Left renal pelvis (tissue), 4 donors: Measurements from ENCODE around the gene PLD4. TPM values are rescaled to one million over a fixed set of nuclear protein-coding genes. Genes with fewer than 3 reads are reported as not detected.
"Not testable (repeated sequence)": the region's sequence is repeated elsewhere in the genome, so short reads cannot be mapped to it uniquely, and the experiment has no call there.

Experiments
- DNase-seq, 4 donors: peaks; one replicate each; pipeline ENCODE4 v3.0.0-alpha.2; 2013; ENCODE audit warnings: low read depth in 4 of 4, low spot score in 3 of 4
- polyA plus RNA-seq, 4 donors: library from polyadenylated mRNA; unstranded; fragments of 120-200 nt; gene quantifications; one replicate each; pipeline ENCODE4 v1.2.1, GENCODE V29; 2013; ENCODE audit not compliant: insufficient read length in 4 of 4

PLD4 gene, protein sequence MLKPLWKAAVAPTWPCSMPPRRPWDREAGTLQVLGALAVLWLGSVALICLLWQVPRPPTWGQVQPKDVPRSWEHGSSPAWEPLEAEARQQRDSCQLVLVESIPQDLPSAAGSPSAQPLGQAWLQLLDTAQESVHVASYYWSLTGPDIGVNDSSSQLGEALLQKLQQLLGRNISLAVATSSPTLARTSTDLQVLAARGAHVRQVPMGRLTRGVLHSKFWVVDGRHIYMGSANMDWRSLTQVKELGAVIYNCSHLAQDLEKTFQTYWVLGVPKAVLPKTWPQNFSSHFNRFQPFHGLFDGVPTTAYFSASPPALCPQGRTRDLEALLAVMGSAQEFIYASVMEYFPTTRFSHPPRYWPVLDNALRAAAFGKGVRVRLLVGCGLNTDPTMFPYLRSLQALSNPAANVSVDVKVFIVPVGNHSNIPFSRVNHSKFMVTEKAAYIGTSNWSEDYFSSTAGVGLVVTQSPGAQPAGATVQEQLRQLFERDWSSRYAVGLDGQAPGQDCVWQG
- polyA plus RNA-seq = 1 to 10 TPM; 2.2 to 8.0 (median 3.4) TPM

DNA sequence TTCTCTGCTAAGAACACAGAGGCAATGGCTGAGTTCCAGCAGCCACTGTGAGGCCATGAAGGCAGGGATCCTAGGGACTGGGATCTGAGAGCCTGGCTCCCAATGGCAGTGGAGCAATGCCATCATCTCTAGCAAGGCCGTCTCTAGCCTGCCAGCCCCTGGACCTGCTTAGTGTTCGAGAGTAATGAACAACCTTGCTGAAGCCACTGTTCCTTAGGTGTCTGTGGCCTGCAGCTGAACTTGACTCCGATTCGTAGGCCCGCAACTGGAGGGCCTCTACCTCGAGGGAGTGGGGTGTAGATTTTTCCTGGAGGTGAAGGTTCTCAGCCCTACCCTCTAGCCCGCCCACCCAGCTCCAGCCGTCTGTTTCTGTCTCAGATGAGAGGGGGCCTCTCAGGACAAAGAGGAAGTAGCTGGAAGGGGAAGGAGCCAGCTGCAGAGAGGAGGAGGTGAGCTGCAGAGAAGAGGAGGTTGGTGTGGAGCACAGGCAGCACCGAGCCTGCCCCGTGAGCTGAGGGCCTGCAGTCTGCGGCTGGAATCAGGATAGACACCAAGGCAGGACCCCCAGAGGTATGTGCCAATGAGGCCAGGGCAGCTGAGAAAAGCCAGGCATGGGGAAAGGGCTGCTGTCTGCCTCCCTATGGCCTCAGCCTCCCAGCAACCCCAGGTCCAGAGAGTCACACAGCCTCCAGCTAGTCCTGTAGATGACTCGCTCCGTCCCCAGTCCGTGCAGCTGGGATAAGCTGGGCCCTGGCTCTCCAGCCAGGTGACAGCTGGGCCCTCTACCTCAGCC lies at the start of gene PLD4:
Gene PLD4 (plus strand): TSS at position 459 of the 793 bp plus-strand sequence. CDS start 2,262 bp downstream, outside the sequence.
- no peak for DNase-seq

DNA sequence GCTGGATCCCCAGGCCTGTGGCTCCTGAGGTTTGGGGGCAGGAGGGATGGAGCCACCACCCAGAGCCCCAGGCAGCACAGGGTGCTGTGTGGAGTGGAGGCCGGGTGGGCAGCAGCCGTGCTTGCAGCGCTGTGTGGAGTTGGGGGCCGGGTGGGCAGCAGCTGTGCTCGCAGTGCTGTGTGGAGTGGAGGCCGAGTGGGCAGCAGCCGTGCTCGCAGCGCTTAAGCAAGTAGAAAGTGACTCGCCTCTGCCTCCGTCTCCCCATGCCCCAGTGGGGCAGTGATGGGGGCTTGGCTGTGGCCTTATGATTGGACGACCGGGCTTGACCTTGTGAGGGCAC lies 49.3 kb upstream of the PLD4 start:
- DNase-seq = no peak

DNA sequence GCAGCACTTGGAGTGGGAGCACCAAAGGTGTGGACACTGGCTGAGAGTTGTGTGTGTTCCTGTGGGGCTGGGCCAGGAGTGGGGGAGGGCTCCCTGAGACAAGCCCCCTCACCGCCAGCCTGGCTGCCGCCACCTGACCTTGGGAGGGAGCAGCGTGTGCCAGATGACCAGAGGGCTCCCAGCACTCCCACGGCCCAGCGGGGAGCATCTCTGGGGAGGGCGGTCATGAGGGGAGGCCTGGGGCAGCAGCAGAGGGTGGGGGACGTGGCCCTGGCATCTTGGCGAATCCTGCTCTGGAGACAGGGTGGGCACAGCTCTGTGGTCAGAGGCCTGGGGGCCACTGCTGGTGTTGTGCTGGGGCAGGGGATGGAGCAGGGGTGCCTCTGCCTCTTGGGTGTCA lies 48.9 kb upstream of the PLD4 start:
- DNase-seq = no peak

DNA sequence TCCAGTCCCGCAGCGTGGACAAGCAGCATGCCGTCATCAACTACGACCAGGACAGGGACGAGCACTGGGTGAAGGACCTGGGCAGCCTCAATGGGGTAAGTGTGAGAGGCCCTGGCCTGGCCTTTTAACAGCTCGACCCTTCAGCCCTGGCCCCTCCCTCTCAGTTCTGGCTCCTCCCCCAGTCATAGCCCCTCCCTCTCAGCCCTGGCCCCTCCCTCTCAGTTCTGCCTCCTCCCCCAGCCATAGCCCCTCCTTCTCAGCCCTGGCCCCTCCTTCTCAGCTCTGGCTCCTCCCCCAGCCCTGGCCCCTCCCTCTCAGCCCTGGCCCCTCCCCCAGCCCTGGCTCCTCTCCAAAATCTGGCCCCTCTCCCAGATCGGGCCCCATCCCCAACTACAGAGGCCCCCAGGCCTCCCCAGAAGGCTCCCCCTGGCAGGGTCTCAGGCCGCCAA lies 48.4 kb upstream of the PLD4 start:
- no peak for DNase-seq

DNA sequence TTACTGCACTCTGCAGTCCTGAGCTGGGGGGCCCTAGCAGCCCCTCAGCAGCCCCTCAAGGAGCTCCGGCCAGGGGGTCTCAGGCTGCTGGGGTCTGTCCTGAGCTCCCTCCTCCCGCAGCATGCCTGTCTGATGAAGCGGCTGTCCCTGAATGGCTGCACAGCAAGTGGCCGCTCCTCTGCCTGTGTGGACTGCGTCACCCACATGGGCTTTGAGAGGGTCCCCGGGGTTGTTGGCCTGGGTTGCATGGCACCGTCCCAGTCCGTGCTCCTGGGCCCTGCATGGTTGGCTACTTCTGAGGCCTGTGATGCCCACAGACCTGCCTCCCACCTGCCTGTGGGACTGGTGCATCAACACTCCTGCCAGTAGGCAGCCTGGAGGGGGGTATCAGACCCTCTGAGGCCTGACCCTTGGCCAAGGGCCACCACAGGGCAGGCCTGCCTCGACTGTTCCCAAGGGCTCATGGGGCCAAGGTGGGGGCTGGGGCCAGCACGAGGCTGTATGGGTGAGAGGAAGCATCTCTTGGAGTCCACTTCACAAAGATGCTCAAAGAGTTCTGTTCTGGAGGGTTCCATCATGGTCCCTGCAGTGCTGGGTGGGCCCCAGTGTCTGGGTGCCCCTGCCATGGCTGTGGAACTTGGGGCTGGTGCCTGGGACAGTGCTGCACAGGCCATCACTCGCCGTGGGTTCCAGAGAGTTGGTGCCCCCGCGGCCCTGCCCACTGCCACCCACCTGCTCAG lies 47.4 kb upstream of the PLD4 start:
- DNase-seq = no peak

DNA sequence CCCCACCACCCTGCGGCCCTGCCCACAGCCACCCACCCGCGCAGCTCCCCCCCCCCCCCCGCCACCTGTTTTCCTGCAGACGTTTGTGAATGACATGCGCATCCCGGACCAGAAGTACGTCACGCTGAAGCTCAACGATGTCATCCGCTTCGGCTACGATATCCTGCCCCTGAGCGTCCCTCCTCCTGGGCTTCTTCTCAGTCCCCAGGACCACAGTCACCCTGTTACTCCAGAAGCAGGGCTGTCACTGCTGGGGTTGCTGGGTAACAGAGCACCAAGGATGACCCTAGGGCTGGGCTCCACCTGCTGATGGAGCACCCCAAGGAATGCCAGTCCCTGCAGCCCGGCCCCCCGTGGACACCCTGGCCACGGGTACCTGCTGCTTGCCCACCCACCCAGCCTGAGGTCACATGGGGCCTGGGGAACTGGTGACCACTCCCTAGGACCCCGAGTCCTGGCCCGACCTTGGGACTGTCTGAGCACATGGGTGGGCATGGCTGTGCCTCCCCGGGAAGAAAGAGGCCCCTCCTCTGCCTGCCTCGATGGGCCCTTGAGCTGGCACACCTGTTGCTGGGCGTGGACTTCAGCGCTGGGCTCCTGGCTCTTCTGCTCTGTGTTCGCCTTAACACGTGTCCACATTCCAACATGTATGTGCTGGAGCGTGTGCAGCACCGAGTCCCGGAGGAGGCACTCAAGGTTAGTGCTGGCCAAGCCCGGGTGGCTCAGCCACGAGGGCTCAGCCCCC lies 46.7 kb upstream of the PLD4 start:
- no peak for DNase-seq

DNA sequence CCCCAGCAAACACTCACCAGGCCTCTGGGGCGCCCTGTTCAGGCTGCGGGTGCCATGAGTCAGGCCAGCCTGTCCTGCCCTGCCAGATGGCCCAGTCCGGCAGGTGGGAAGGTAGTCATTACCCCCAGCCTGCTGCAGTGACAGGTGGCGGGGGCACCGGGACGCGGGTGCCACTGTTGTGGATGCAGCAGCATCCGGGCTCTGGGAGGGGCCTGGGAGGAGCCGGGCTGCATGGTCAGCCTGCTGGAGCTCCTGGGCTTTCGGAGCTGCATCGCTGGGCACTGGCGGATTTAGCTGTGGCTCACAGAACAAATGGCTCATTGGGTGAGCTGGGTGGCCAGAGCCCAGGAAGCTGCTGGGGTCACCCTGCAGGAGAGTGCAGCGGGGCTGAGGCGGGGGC lies 46.1 kb upstream of the PLD4 start:
- no peak for DNase-seq

DNA sequence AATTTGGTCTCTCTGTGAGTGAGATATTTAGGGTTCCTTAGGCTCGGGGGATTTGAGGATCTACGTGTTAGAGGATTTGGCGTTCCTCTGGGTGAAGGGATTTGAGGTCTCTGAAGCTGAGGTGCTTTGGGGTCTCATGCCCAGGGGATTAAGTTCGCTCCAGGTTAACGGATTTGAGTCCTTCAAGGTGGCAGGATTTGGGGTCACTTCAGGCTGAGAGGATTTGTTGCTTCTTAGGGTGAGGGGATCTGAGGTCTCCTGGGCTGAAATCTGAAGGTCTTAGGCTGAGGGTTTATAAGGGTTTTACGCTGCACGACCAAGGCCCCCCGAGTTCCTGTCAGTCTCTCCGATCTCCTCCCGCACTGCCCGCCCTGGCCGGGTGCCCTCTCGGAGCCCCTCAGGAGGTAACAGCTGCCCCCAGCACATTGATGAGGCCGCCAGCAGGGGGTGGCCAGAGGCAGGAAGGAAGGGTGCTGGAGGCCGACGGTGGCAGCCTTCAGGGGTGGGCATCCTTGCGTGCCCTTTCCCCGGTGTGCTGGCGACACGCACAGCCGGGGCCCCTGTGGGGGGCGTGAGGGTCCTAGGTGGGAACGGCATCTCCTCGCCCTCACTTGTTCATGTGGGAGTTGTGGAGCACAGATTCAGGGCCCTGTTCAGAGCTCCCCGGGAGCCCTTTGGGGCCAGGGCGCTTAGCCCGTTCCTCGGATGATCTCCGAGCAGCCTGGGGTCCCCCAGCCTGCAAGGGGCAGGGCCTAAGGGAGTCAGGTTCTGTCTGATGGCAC lies 45.3 kb upstream of the PLD4 start:
- DNase-seq = no peak

DNA sequence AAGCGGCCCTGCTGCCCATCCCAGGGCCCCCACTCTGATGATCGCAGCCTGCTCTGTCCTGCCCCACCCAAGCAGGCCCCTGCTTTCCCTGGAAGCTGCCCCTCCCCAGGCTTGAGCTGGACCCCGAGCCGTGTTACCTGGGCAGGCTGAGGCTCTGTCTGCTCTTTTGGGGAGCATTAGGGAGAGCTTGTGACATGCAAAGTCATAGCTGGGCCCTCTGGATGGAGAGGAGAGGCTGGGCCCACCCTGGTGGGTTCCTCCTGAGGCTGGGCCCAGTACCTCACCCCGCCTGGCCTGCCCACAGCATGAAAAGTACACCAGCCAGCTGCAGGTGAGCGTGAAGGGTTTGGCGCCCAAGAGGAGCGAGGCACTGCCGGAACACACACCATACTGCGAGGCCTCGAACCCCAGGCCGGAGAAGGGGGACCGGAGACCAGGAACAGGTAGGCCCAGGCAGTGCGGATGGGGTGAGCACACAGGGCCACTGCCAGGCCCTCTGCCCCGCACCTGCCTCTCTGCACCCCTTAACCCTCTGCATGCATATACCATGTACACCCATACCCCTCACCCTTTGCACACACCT lies 44.6 kb upstream of the PLD4 start:
- DNase-seq = no peak

DNA sequence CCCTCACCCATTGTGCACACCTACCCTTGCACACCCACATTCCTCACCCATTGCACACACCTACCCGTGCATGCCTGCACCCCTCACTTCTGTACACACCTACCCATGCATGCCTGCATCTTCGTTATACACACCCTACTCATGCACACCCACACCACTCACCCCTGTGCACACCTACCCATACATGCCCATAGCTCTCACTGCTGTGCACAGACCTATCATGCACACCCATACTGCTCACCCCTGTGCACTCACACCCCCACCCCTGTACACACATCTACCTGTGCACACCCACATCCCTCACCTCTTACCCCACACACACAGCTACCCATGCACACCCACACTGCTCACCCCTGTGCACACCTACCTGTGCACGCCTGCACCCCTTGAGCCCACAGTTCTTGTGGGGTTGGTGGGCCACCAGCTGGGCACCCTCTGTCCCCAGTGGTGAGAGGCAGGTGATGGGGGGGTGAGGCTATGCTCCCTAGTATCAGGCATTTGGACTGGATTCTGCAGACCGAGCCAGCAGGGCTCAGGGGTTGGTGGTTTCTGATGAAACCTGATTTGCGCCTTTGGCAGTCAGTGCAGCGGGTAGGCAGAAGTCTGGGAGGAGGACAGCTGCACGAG lies 44.0 kb upstream of the PLD4 start:
- DNase-seq = no peak

DNA sequence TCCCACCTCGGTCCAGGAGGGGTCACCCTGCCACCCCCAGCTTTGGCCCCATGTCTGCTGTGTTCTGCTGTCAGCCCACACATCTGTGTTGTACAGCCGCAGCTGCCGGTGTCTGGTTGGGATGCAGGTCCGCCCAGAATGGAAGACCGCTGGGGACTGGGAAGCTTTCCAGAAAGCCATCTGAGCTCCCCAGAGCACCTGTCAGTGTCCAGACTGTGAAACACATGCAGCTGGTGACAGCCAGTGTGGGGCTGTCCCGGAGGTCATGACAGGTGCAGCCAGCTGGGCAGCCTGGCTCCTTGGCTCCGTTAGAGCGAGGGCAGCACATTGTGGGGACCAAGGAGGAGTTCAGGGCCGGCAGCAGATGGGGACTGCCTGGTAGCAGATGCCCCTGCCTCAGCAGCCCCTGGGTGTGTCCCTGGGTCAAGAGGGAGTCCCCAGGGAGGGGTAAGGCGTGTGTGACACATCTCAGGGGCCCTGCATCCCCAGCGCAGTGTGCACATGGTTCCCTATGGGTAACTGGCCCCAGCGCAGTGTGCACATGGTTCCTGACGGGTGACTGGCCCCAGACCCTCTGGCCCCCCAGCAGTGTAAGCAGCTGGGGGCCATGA lies 43.2 kb upstream of the PLD4 start:
- no peak for DNase-seq

DNA sequence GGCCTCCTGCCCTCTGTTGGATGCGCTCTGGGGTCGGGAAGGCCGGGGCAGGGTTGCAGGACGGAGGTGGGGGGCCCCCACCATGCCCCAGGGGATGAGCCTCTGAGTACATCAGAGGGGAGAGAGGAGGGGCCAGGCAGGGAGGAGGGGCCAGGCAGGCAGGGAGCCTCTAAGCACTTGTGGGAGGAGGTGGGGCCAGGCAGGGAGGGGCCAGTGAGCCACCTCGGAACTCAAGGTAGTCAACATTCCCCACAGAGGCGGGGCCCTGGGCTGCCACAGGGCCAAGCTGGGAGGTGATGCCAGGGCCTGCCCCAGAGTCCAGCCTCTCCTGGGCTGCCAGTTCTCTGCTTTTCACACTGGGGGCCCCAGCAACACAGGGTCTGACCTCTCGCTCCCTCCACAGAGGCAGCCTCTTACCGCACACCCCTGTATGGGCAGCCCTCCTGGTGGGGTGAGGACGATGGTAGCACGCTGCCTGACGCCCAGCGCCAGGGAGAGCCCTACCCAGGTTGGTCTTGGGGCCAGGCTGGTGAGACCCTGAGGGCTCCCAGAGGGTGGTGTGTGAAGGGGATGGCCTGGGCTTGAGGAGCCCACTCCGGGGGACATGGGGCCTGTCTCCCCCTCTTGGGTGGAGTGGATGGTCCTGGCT lies 42.2 kb upstream of the PLD4 start:
- DNase-seq = no peak

DNA sequence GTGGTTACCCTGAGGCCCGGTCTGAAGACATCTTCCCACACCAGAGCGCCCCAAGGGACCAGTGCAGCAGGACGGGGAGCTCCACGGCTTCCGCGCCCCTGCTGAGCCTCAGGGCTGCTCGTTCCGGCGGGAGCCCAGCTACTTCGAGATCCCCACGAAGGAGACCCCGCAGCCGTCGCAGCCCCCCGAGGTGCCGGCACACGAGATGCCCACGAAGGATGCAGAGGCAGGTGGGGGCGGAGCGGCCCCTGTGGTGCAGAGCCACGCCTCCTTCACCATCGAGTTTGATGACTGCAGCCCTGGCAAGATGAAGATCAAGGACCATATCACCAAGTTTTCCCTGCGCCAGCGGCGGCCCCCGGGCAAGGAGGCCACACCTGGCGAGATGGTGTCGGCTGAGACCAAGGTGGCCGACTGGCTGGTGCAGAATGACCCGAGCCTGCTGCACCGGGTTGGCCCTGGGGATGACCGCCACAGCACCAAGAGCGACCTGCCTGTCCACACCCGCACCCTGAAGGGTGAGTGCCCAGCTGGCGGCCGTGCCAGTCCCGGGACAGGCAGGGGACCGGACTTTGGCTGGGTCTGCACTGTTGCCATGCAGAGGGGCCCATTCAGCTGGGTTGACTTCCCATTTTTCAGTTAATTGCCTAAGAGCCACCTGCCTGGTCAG lies 41.6 kb upstream of the PLD4 start:
- DNase-seq = no peak

DNA sequence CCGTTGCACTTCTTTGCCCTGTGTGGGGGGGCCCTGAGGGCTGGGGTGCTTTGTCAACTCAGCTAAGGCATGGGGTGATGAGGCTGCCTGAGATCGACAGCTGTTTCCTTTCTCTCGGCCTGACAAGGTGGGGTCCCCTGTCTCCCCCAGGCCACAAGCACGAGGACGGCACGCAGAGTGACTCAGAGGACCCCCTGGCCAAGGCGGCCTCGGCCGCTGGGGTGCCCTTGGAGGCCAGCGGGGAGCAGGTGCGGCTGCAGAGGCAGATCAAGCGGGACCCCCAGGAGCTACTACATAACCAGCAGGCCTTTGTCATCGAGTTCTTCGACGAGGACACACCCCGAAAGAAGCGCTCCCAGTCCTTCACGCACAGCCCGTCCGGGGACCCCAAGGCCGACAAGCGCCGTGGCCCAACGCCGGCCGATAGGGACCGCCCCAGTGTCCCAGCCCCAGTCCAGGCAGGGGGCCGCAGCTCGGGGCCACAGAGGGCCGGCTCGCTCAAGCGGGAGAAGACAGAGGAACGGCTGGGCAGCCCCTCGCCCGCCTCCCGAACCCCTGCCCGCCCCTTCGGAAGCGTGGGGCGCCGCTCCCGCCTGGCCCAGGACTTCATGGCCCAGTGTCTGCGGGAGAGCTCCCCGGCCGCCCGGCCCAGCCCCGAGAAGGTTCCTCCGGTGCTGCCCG lies 40.9 kb upstream of the PLD4 start:
- DNase-seq = no peak

DNA sequence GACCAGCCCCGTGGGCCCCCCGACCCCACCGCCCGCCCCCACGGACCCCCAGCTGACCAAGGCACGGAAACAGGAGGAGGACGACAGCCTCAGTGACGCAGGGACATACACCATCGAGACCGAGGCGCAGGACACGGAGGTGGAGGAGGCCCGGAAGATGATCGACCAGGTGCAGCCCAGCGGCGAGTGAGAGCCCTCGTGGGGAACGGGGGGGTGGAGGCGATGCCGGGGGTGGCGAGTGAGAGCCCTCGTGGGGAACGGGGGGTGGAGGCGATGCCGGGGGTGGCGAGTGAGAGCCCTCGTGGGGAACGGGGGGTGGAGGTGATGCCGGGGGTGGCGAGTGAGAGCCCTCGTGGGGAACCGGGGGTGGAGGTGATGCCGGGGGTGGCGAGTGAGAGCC lies 40.3 kb upstream of the PLD4 start:
- not testable (repeated sequence) for DNase-seq

DNA sequence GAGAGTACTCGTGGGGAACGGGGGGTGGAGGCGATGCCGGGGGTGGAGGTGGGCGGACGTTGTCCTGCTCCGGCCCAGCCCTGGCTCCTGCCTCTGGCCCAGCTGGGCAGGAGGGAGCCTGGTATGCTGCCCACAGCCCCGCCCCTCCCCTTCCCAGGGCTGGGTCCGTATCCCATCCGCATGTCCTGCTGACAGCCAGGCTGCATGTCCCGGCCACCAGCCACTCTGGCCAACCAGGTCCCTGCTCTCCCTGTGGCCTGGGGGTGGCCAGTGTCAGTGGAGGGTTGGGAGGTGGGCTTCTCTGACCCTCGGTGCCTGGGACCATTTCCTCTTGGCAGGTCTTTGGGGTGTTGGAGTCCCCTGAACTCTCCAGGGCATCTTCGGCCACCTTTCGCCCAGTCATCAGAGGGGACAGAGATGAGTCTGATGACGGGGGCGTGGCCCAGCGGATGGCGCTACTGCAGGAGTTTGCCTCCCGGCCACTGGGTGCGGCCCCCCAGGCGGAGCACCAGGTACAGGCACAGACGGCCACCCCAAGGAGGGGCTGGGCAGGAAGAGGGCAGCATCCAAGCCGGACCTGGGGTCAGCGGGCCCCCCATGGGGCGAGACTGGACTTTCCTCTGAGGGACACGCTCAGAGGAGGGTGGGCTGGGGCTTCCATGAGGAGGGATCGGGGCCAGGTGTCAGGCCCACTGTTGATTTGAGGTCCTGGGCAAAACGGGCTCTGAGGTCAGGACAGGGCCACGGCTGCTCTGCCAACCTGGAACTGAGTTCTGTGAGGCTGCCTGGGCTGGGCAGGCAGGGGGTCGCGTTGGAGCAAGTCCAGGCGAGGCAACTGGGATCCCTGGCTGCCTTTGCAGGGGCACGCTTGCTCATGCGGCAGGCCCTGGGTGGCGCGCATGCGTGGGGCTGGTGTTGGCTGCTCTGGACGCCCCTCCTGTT lies 39.4 kb upstream of the PLD4 start:
- no peak for DNase-seq
